Measurements from ENCODE around the gene BLVRA. TPM values are rescaled to one million over a fixed set of nuclear protein-coding genes. Genes with fewer than 3 reads are reported as not detected.

Gene BLVRA
- total and polyA plus RNA-seq, 2 donors (not counting 1 experiment from before 2014, with no cell fraction given), result 5.4 to 6.9 TPM

GRCh38 chr7:43727003-43727402, 31.5 kb upstream of the BLVRA start:
- H3K36me3 ChIP-seq (replicated peaks in 1 of 2; ENCODE audit: control extremely low read depth in 1 of 2, control insufficient read depth in 1 of 2, extremely low read depth in 1 of 2, insufficient read depth in 2 of 2, low read length in 1 of 2), result no peaks in the 10 kb centered on the region
- H3K4me2 ChIP-seq (replicated peaks; ENCODE audit: low read depth, low read length, poor library complexity, severe bottlenecking), result no peak overlapping the region
- H3K9me3 Mint-ChIP-seq (ENCODE audit: insufficient read depth), result no peaks in the 10 kb centered on the region
- whole genome bisulfite sequencing (ENCODE audit: insufficient coverage), result no CpG with 5 or more reads among the region's 5 CpGs
- ATAC-seq (ENCODE audit: low read depth) (no peak), DNase-seq (no peak)
- no peak overlapping the region for H3K9ac ChIP-seq (ENCODE audit: low read length)
- TF ChIP-seq CTCF (IDR thresholded peaks at IDR 0.05), result no peak
- no peak for TF ChIP-seq EZH2 (IDR thresholded peaks at IDR 0.05; ENCODE audit: borderline replicate concordance, insufficient read depth, low read depth, low read length, poor library complexity, severe bottlenecking)
- H3K4me1 Mint-ChIP-seq, result peaks cover 39% of the 10 kb centered on the region
- no peak overlapping the region for H3K27ac ChIP-seq (ENCODE audit: low read length in 2 of 2)
- peaks cover 19% of the 10 kb centered on the region for H4K20me1 ChIP-seq (ENCODE audit: control insufficient read depth, insufficient read depth, low read length, poor library complexity, severe bottlenecking)
- no peak overlapping the region for H3K27ac Mint-ChIP-seq
- H3K27me3 Mint-ChIP-seq, result no peaks in the 10 kb centered on the region
- no peak overlapping the region for H2AFZ ChIP-seq (ENCODE audit: insufficient read depth, low read depth, low read length, poor library complexity, severe bottlenecking)
- ChIA-PET CTCF (no interaction called here), POLR2A (no interaction called here)
- H3K27me3 ChIP-seq (replicated peaks in 1 of 4; ENCODE audit: control extremely low read depth in 1 of 4, control insufficient read depth in 3 of 4, insufficient read depth in 4 of 4, low read length in 3 of 4), result no peaks in the 10 kb centered on the region
- intact Hi-C loops (cut with micrococcal nuclease), result loop anchor here (10.0 kb wide), 2 partner anchors 272 to 302 kb away; no protein-coding TSS in a partner anchor
- no peaks in the 10 kb centered on the region for H3K9me3 ChIP-seq (ENCODE audit: control extremely low read depth in 1 of 3, control insufficient read depth in 2 of 3, insufficient read depth in 1 of 3, low read length in 2 of 3)
- peaks cover 12 to 13% of the 10 kb centered on the region in 2 donors for H3K4me1 ChIP-seq (ENCODE audit: control insufficient read depth in 2 of 2, insufficient read depth in 2 of 2, low read length in 2 of 2)
- peaks cover 81% of the 10 kb centered on the region for H3K79me2 ChIP-seq (ENCODE audit: control insufficient read depth, insufficient read depth, low read length)
- no peak overlapping the region for H3K4me3 ChIP-seq (ENCODE audit: control extremely low read depth in 1 of 5, extremely low read depth in 1 of 5, insufficient read depth in 1 of 5, low read depth in 2 of 5, low read length in 4 of 5)
- H3K4me3 Mint-ChIP-seq, result peak overlapping the region; percentile 20

- Histone ChIP-seq H3K36me3 (replicated peaks in 1 of 2; ENCODE audit: control extremely low read depth in 1 of 2, control insufficient read depth in 1 of 2, extremely low read depth in 1 of 2, insufficient read depth in 2 of 2, low read length in 1 of 2) (no peaks in the 10 kb centered on the region), H3K4me2 (replicated peaks; ENCODE audit: low read depth, low read length, poor library complexity, severe bottlenecking) (no peak overlapping the region), H3K9ac (ENCODE audit: low read length) (no peak overlapping the region), H4K20me1 (ENCODE audit: control insufficient read depth, insufficient read depth, low read length, poor library complexity, severe bottlenecking) (peaks cover 14% of the 10 kb centered on the region), H3K9me3 (ENCODE audit: control extremely low read depth in 1 of 3, control insufficient read depth in 2 of 3, insufficient read depth in 1 of 3, low read length in 2 of 3) (no peaks in the 10 kb centered on the region), H3K79me2 (ENCODE audit: control insufficient read depth, insufficient read depth, low read length) (peaks cover 77% of the 10 kb centered on the region), H2AFZ (ENCODE audit: insufficient read depth, low read depth, low read length, poor library complexity, severe bottlenecking) (no peak overlapping the region), H3K4me3 (ENCODE audit: control extremely low read depth in 1 of 5, extremely low read depth in 1 of 5, insufficient read depth in 1 of 5, low read depth in 2 of 5, low read length in 4 of 5) (no peak overlapping the region), H3K27ac (ENCODE audit: low read length in 2 of 2) (no peak overlapping the region), H3K27me3 (replicated peaks in 1 of 4; ENCODE audit: control extremely low read depth in 1 of 4, control insufficient read depth in 3 of 4, insufficient read depth in 4 of 4, low read length in 3 of 4) (no peaks in the 10 kb centered on the region), H3K4me1 (ENCODE audit: control insufficient read depth in 2 of 2, insufficient read depth in 2 of 2, low read length in 2 of 2) (peaks cover 12 to 13% of the 10 kb centered on the region in 2 donors)
- CTCF ChIA-PET, result interaction anchor here (1.0 kb wide), 1 partner anchor 145 kb away, joined by 3 read pairs; the partner anchor contains the start of gene STK17A
- ATAC-seq (ENCODE audit: low read depth), result no peak
- Mint-ChIP-seq H3K27ac (no peak overlapping the region), H3K4me3 (peak overlapping the region; percentile 20), H3K9me3 (ENCODE audit: insufficient read depth) (no peaks in the 10 kb centered on the region), H3K27me3 (no peaks in the 10 kb centered on the region), H3K4me1 (peaks cover 39% of the 10 kb centered on the region)
- POLR2A ChIA-PET, result no interaction called here
- no peak for TF ChIP-seq CTCF (IDR thresholded peaks at IDR 0.05)
- no peak for TF ChIP-seq EZH2 (IDR thresholded peaks at IDR 0.05; ENCODE audit: borderline replicate concordance, insufficient read depth, low read depth, low read length, poor library complexity, severe bottlenecking)
- intact Hi-C loops (cut with micrococcal nuclease), result loop anchor here (10.0 kb wide), 2 partner anchors 273 to 303 kb away; no protein-coding TSS in a partner anchor
- WGBS (ENCODE audit: insufficient coverage), result no CpG with 5 or more reads among the region's 1 CpG
- DNase-seq, result no peak
Measured at GRCh38 chr7:43727494-43727893, 31.0 kb upstream of the BLVRA start.

Data from B cell (primary cell).